ENCODE results near the gene USP47. TPM values are rescaled to one million over a fixed set of nuclear protein-coding genes. Genes with fewer than 3 reads are reported as not detected.

USP47 gene
- 30.3 and 40.1 TPM in 2 replicates for total RNA-seq

GRCh38 chr11:11841723-11842420 is at the start of gene USP47:
USP47 (plus strand) TSS chr11:11841972; CDS start chr11:11842186, 214 bp downstream.

GRCh38 chr11:12007769-12008737 is 166.3 kb downstream of the USP47 start, which contains the start of gene DKK3:
DKK3 (minus strand) TSS chr11:12008626; CDS start chr11:12008582, 44 bp downstream.

Other genes starting within 250 kb of the USP47 start
- 37.9 and 40.8 TPM in 2 replicates for gene GALNT18, start 220.0 kb upstream of the USP47 start, total RNA-seq
- gene DKK3, start 166.7 kb downstream of the USP47 start, total RNA-seq: 222 and 270 TPM in 2 replicates

All from airway epithelial cell (primary cell).